ENCODE measurements around the gene FEZ2.
"Not testable (repeated sequence)": the region's sequence is repeated elsewhere in the genome, so short reads cannot be mapped to it uniquely, and the experiment has no call there.

- not testable (repeated sequence) for TF ChIP-seq EZH2 (IDR thresholded peaks at IDR 0.05); JUND (IDR thresholded peaks at IDR 0.05); CTCF (IDR thresholded peaks at IDR 0.05 in 2 of 3, conservative IDR thresholded peaks at IDR 0.05 in 1 of 3; ENCODE audit: borderline replicate concordance in 1 of 3, insufficient read depth in 1 of 3, low read depth in 2 of 3, low read length in 2 of 3); REST (IDR thresholded peaks at IDR 0.05; ENCODE audit: low read depth); POLR2AphosphoS5 (IDR thresholded peaks at IDR 0.05; ENCODE audit: low read depth, low read length); RAD21 (IDR thresholded peaks at IDR 0.05; ENCODE audit: low read depth); SP1 (IDR thresholded peaks at IDR 0.05; ENCODE audit: low read depth); ZFX (IDR thresholded peaks at IDR 0.05); ZBTB33 (IDR thresholded peaks at IDR 0.05; ENCODE audit: extremely low read depth, insufficient replicate concordance, low read length); EZH2phosphoT487 (IDR thresholded peaks at IDR 0.05; ENCODE audit: borderline replicate concordance); SRF (IDR thresholded peaks at IDR 0.05; ENCODE audit: low read depth); POLR2A (IDR thresholded peaks at IDR 0.05; ENCODE audit: borderline replicate concordance, extremely low read depth, insufficient read depth, insufficient read length); ATF3 (IDR thresholded peaks at IDR 0.05); MAX (IDR thresholded peaks at IDR 0.05)
Measured at GRCh38 chr2:36603629-36604028, 5.7 kb upstream of the FEZ2 start.
